Measurements from ENCODE around the gene ZNF236. TPM values are rescaled to one million over a fixed set of nuclear protein-coding genes. Genes with fewer than 3 reads are reported as not detected.

ZNF236 gene
- total RNA-seq, 1 experiment from 2014 or later = 24.8 TPM

DNA sequence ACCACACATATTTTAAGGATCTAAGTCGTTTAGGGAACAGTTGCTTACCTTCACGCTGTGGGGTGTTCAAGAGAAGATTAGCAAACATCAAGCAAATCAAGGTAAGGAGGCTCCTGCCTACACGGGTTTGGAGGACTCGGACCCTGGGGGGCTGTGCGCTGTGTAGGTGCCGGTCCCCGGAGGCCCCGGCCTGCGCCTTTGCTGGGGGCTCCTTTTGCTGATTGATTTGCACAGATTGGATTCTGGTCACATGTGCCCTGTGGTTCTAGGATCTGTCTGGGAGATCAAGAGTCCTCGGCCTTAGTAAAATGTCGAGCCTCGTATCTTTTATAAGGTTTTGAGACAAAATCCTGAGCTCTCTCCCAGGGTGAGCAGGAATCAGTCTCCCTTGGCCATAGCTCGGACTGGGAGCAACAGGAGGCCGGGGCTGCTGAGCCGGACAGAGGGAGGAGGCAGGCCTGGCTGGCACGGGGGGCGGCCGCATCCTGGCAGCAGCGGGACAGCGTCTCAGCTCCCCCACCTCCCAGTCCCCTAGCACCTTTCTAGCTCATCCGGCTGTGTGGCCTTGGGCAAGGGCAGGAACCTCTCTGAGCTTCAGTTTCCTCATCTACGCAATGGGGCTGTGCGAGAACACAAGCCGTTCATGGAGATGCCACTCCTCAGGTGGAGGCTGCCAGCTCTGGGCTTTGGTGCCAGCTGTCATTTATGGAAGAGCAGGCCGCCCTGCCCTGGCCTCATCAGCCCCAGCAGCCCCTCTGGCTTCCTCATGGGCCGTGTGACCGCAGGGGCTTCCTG lies 163.0 kb downstream of the ZNF236 start:
- Histone ChIP-seq H3K36me3 (ENCODE audit: insufficient read depth, low read length, poor library complexity, severe bottlenecking) (no peaks in the 10 kb centered on the region), H3K27me3 (replicated peaks; ENCODE audit: insufficient read depth, low read depth, low read length, poor library complexity) (no peaks in the 10 kb centered on the region), H3K4me1 (ENCODE audit: insufficient read depth, low read length, poor library complexity, severe bottlenecking) (no peaks in the 10 kb centered on the region), H3K27ac (ENCODE audit: low read depth, low read length, poor library complexity, severe bottlenecking) (no peak overlapping the region), H3K9me3 (ENCODE audit: low read depth, low read length, poor library complexity, severe bottlenecking) (no peaks in the 10 kb centered on the region), H3K4me3 (ENCODE audit: low read depth, low read length, poor library complexity, severe bottlenecking) (no peak overlapping the region)
- TF ChIP-seq CTCF (conservative IDR thresholded peaks at IDR 0.05; ENCODE audit: low read depth, low read length) (no peak), EZH2 (IDR thresholded peaks at IDR 0.05; ENCODE audit: borderline replicate concordance, low read depth, low read length, poor library complexity, severe bottlenecking) (no peak)
- DNase-seq (ENCODE audit: low spot score) = no peak
- ChIA-PET POLR2A (ENCODE audit: low non-redundant PET) (no interaction called here), CTCF (no interaction called here)
- no TSS peak for BruUV-seq (replicated peaks)
- intact Hi-C loops (cut with micrococcal nuclease; ENCODE audit: unreplicated experiment) = loop anchor here (10.0 kb wide), 1 partner anchor 591 kb away; no protein-coding TSS in a partner anchor

DNA sequence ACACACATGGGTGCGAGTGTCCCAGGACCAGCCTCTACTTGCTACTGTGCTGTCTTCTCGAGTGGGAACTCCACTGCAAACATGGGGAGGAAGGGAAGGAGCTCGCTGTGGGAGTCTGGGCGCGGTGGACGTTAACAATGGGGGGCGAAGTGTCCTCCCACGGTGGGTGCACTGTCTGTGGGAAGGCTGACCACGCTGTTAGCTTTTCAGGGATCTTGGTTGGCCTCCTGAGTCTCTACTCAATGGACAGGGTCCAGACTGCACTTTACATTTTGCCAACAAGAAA lies 163.5 kb downstream of the ZNF236 start:
- Histone ChIP-seq H3K36me3 (ENCODE audit: insufficient read depth, low read length, poor library complexity, severe bottlenecking) (no peaks in the 10 kb centered on the region), H3K9me3 (ENCODE audit: low read depth, low read length, poor library complexity, severe bottlenecking) (no peaks in the 10 kb centered on the region), H3K4me3 (ENCODE audit: low read depth, low read length, poor library complexity, severe bottlenecking) (no peak overlapping the region), H3K4me1 (ENCODE audit: insufficient read depth, low read length, poor library complexity, severe bottlenecking) (no peaks in the 10 kb centered on the region), H3K27ac (ENCODE audit: low read depth, low read length, poor library complexity, severe bottlenecking) (no peak overlapping the region), H3K27me3 (replicated peaks; ENCODE audit: insufficient read depth, low read depth, low read length, poor library complexity) (no peaks in the 10 kb centered on the region)
- intact Hi-C loops (cut with micrococcal nuclease; ENCODE audit: unreplicated experiment) = loop anchor here (10.0 kb wide), 1 partner anchor 591 kb away; no protein-coding TSS in a partner anchor
- ChIA-PET CTCF (interaction anchor here (0.5 kb wide), 1 partner anchor 184 kb away, joined by 8 read pairs; no protein-coding TSS in a partner anchor), POLR2A (ENCODE audit: low non-redundant PET) (no interaction called here)
- no TSS peak for BruUV-seq (replicated peaks)
- no peak for DNase-seq (ENCODE audit: low spot score)
- TF ChIP-seq CTCF (conservative IDR thresholded peaks at IDR 0.05; ENCODE audit: low read depth, low read length) (no peak), EZH2 (IDR thresholded peaks at IDR 0.05; ENCODE audit: borderline replicate concordance, low read depth, low read length, poor library complexity, severe bottlenecking) (no peak)

GRCh38 chr18:76986406-76986805 lies 164.0 kb downstream of the ZNF236 start:
- no peak overlapping the region for H3K4me3 ChIP-seq (ENCODE audit: low read depth, low read length, poor library complexity, severe bottlenecking)
- H3K9me3 ChIP-seq (ENCODE audit: low read depth, low read length, poor library complexity, severe bottlenecking) = no peaks in the 10 kb centered on the region
- DNase-seq (ENCODE audit: low spot score) = no peak
- intact Hi-C loops (cut with micrococcal nuclease; ENCODE audit: unreplicated experiment) = loop anchor here (10.0 kb wide), 1 partner anchor 592 kb away; no protein-coding TSS in a partner anchor
- H3K4me1 ChIP-seq (ENCODE audit: insufficient read depth, low read length, poor library complexity, severe bottlenecking) = no peaks in the 10 kb centered on the region
- BruUV-seq (replicated peaks) = no TSS peak
- CTCF ChIA-PET = interaction anchor here (0.5 kb wide), 1 partner anchor 184 kb away, joined by 8 read pairs; no protein-coding TSS in a partner anchor
- no peaks in the 10 kb centered on the region for H3K27me3 ChIP-seq (replicated peaks; ENCODE audit: insufficient read depth, low read depth, low read length, poor library complexity)
- no peak for TF ChIP-seq EZH2 (IDR thresholded peaks at IDR 0.05; ENCODE audit: borderline replicate concordance, low read depth, low read length, poor library complexity, severe bottlenecking)
- no peak for TF ChIP-seq CTCF (conservative IDR thresholded peaks at IDR 0.05; ENCODE audit: low read depth, low read length)
- H3K27ac ChIP-seq (ENCODE audit: low read depth, low read length, poor library complexity, severe bottlenecking) = no peak overlapping the region
- H3K36me3 ChIP-seq (ENCODE audit: insufficient read depth, low read length, poor library complexity, severe bottlenecking) = no peaks in the 10 kb centered on the region
- POLR2A ChIA-PET (ENCODE audit: low non-redundant PET) = no interaction called here

Measured in A673 (cell line).